ENCODE results near the gene SLC44A4. TPM values are rescaled to one million over a fixed set of nuclear protein-coding genes. Genes with fewer than 3 reads are reported as not detected.
A peak's percentile ranks its signal among the peaks of the same experiment; 100 is the strongest.
"Not testable (repeated sequence)": the region's sequence is repeated elsewhere in the genome, so short reads cannot be mapped to it uniquely, and the experiment has no call there.

Gene SLC44A4
- total RNA-seq, 1 experiment from 2014 or later = not detected

GRCh38 chr6:31915756-31916155 lies 37.0 kb upstream of the SLC44A4 start:
- Histone ChIP-seq H4K20me1 (ENCODE audit: insufficient read depth, low read depth, low read length) (no peaks in the 10 kb centered on the region), H3K4me1 (ENCODE audit: low read length) (no peaks in the 10 kb centered on the region), H3K9me2 (replicated peaks; ENCODE audit: insufficient read depth, low read length) (no peaks in the 10 kb centered on the region), H3K27me3 (ENCODE audit: low read length) (no peaks in the 10 kb centered on the region), H3K9me3 (ENCODE audit: low read length) (no peaks in the 10 kb centered on the region), H3K4me2 (ENCODE audit: low read depth, low read length, poor library complexity, severe bottlenecking) (no peak overlapping the region), H3K4me3 (ENCODE audit: low read length) (no peak overlapping the region), H3K27ac (ENCODE audit: low read length) (no peak overlapping the region), H2AFZ (ENCODE audit: low read length) (no peak overlapping the region), H3K79me2 (ENCODE audit: low read length) (no peaks in the 10 kb centered on the region), H3K36me3 (ENCODE audit: insufficient read depth, low read length) (no peaks in the 10 kb centered on the region), H3K9ac (ENCODE audit: low read length) (no peak overlapping the region)
- no peak for DNase-seq

GRCh38 chr6:31915351-31915750 lies 36.6 kb upstream of the SLC44A4 start:
- H3K9me2 ChIP-seq (replicated peaks; ENCODE audit: insufficient read depth, low read length) = no peaks in the 10 kb centered on the region
- H3K9me3 ChIP-seq (ENCODE audit: low read length) = no peaks in the 10 kb centered on the region
- H3K4me2 ChIP-seq (ENCODE audit: low read depth, low read length, poor library complexity, severe bottlenecking) = no peak overlapping the region
- H3K27me3 ChIP-seq (ENCODE audit: low read length) = no peaks in the 10 kb centered on the region
- no peaks in the 10 kb centered on the region for H3K4me1 ChIP-seq (ENCODE audit: low read length)
- H3K4me3 ChIP-seq (ENCODE audit: low read length) = no peak overlapping the region
- H3K27ac ChIP-seq (ENCODE audit: low read length) = no peak overlapping the region
- no peaks in the 10 kb centered on the region for H3K79me2 ChIP-seq (ENCODE audit: low read length)
- DNase-seq = no peak
- H3K9ac ChIP-seq (ENCODE audit: low read length) = no peak overlapping the region
- H4K20me1 ChIP-seq (ENCODE audit: insufficient read depth, low read depth, low read length) = no peaks in the 10 kb centered on the region
- no peaks in the 10 kb centered on the region for H3K36me3 ChIP-seq (ENCODE audit: insufficient read depth, low read length)
- no peak overlapping the region for H2AFZ ChIP-seq (ENCODE audit: low read length)

GRCh38 chr6:31911826-31912585 lies 33.2 kb upstream of the SLC44A4 start:
- no peaks in the 10 kb centered on the region for H3K79me2 ChIP-seq (ENCODE audit: low read length)
- H3K36me3 ChIP-seq (ENCODE audit: insufficient read depth, low read length) = no peaks in the 10 kb centered on the region
- H3K4me2 ChIP-seq (ENCODE audit: low read depth, low read length, poor library complexity, severe bottlenecking) = no peak overlapping the region
- H3K27me3 ChIP-seq (ENCODE audit: low read length) = no peaks in the 10 kb centered on the region
- H4K20me1 ChIP-seq (ENCODE audit: insufficient read depth, low read depth, low read length) = no peaks in the 10 kb centered on the region
- H3K9ac ChIP-seq (ENCODE audit: low read length) = no peak overlapping the region
- no peaks in the 10 kb centered on the region for H3K9me2 ChIP-seq (replicated peaks; ENCODE audit: insufficient read depth, low read length)
- H3K4me3 ChIP-seq (ENCODE audit: low read length) = no peak overlapping the region
- H3K4me1 ChIP-seq (ENCODE audit: low read length) = no peaks in the 10 kb centered on the region
- no peak overlapping the region for H2AFZ ChIP-seq (ENCODE audit: low read length)
- no peak overlapping the region for H3K27ac ChIP-seq (ENCODE audit: low read length)
- H3K9me3 ChIP-seq (ENCODE audit: low read length) = no peaks in the 10 kb centered on the region
- no peak for DNase-seq

DNA sequence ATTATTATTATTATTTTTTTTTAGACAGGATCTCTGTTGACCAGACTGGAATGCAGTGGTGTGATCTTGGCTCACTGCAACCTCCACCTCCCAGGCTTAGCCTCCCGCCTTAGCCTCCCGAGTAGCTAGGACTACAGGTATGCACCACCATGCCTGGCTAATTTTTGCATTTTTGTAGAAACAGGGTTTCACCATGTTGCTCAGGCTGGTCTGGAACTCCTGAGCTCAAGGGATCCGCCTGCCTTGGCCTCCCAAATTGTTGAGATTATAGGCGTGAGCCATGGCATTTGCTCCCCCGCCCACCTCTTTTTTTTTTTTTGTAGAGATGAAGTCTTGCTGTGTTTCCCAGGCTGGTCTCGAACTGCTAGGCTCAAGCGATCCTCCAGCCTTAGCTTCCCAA lies 30.5 kb upstream of the SLC44A4 start:
- not testable (repeated sequence) for H3K79me2 ChIP-seq (ENCODE audit: low read length); H3K9me2 ChIP-seq (replicated peaks; ENCODE audit: insufficient read depth, low read length); H3K27ac ChIP-seq (ENCODE audit: low read length); H2AFZ ChIP-seq (ENCODE audit: low read length); H3K4me3 ChIP-seq (ENCODE audit: low read length); H3K36me3 ChIP-seq (ENCODE audit: insufficient read depth, low read length); DNase-seq; H3K4me1 ChIP-seq (ENCODE audit: low read length); H3K9ac ChIP-seq (ENCODE audit: low read length); H3K9me3 ChIP-seq (ENCODE audit: low read length); H3K4me2 ChIP-seq (ENCODE audit: low read depth, low read length, poor library complexity, severe bottlenecking); H3K27me3 ChIP-seq (ENCODE audit: low read length); H4K20me1 ChIP-seq (ENCODE audit: insufficient read depth, low read depth, low read length)

GRCh38 chr6:31908791-31909190 lies 30.0 kb upstream of the SLC44A4 start:
- no peak for DNase-seq
- no peaks in the 10 kb centered on the region for H3K36me3 ChIP-seq (ENCODE audit: insufficient read depth, low read length)
- no peaks in the 10 kb centered on the region for H4K20me1 ChIP-seq (ENCODE audit: insufficient read depth, low read depth, low read length)
- H3K9me2 ChIP-seq (replicated peaks; ENCODE audit: insufficient read depth, low read length) = no peaks in the 10 kb centered on the region
- H3K79me2 ChIP-seq (ENCODE audit: low read length) = no peaks in the 10 kb centered on the region
- no peaks in the 10 kb centered on the region for H3K27me3 ChIP-seq (ENCODE audit: low read length)
- H3K9me3 ChIP-seq (ENCODE audit: low read length) = no peaks in the 10 kb centered on the region
- no peak overlapping the region for H3K27ac ChIP-seq (ENCODE audit: low read length)
- no peak overlapping the region for H3K4me3 ChIP-seq (ENCODE audit: low read length)
- H3K9ac ChIP-seq (ENCODE audit: low read length) = no peak overlapping the region
- H3K4me2 ChIP-seq (ENCODE audit: low read depth, low read length, poor library complexity, severe bottlenecking) = no peak overlapping the region
- H2AFZ ChIP-seq (ENCODE audit: low read length) = no peak overlapping the region
- no peaks in the 10 kb centered on the region for H3K4me1 ChIP-seq (ENCODE audit: low read length)

DNA sequence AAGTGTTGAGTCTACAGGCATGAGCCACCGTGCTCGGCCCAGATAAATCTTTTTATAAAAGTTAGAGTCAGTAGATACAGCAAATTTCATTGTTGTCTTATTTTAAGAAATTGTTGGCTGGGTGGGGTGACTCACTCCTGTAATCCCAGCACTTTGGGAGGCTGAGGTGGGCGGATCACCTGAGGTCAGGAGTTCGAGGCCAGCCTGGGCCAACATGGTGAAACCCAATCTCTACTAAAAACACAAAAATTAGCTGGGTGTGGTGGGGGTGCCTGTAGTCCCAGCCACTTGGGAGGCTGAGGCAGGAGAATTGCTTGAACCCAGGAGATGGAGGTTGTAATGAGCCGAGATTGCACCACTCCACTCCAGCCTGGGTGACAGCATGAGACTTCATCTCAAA lies 29.5 kb upstream of the SLC44A4 start:
- not testable (repeated sequence) for H3K4me2 ChIP-seq (ENCODE audit: low read depth, low read length, poor library complexity, severe bottlenecking); DNase-seq; H3K27me3 ChIP-seq (ENCODE audit: low read length); H3K4me1 ChIP-seq (ENCODE audit: low read length); H4K20me1 ChIP-seq (ENCODE audit: insufficient read depth, low read depth, low read length); H3K4me3 ChIP-seq (ENCODE audit: low read length); H3K36me3 ChIP-seq (ENCODE audit: insufficient read depth, low read length); H3K79me2 ChIP-seq (ENCODE audit: low read length); H2AFZ ChIP-seq (ENCODE audit: low read length); H3K9ac ChIP-seq (ENCODE audit: low read length); H3K9me3 ChIP-seq (ENCODE audit: low read length); H3K9me2 ChIP-seq (replicated peaks; ENCODE audit: insufficient read depth, low read length); H3K27ac ChIP-seq (ENCODE audit: low read length)

DNA sequence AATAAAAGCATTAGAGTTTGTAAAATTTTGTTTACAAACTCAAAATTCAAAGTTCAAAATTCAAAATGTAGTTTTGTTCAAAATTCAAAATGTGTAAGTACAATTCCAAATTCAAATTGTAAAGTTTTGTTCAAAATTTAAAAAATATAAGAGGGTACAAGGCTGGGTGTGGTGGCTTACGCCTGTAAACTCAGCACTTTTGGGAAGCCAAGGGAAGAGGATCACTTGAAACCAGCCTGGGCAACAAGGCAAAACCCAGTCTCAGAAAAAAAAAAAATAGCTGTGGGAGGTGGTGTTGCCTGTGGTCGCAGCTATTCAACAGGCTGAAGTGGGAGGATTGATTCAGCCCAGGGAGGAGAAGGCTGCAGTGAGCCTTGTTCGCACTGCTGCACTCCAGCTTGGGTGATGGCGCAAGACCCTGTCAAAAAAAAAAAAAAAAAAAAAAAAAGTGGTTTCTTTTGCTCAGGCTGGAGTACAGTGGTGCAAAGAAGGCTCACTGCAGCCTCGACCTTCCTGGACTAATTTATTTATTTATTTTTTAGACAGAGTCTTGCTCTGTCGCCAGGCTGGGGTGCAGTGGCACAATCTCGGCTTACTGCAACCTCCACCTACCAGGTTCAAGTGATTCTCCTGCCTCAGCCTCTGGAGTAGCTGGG lies 28.5 kb upstream of the SLC44A4 start:
- H3K4me3 ChIP-seq (ENCODE audit: low read length) = no peak overlapping the region
- no peaks in the 10 kb centered on the region for H3K9me3 ChIP-seq (ENCODE audit: low read length)
- no peaks in the 10 kb centered on the region for H3K9me2 ChIP-seq (replicated peaks; ENCODE audit: insufficient read depth, low read length)
- no peaks in the 10 kb centered on the region for H3K79me2 ChIP-seq (ENCODE audit: low read length)
- H3K9ac ChIP-seq (ENCODE audit: low read length) = no peak overlapping the region
- peaks cover 4% of the 10 kb centered on the region for H3K4me1 ChIP-seq (ENCODE audit: low read length)
- H3K27ac ChIP-seq (ENCODE audit: low read length) = no peak overlapping the region
- H3K4me2 ChIP-seq (ENCODE audit: low read depth, low read length, poor library complexity, severe bottlenecking) = no peak overlapping the region
- H4K20me1 ChIP-seq (ENCODE audit: insufficient read depth, low read depth, low read length) = no peaks in the 10 kb centered on the region
- DNase-seq = peak; percentile 56
- H3K36me3 ChIP-seq (ENCODE audit: insufficient read depth, low read length) = no peaks in the 10 kb centered on the region
- H3K27me3 ChIP-seq (ENCODE audit: low read length) = no peaks in the 10 kb centered on the region
- no peak overlapping the region for H2AFZ ChIP-seq (ENCODE audit: low read length)

GRCh38 chr6:31906727-31907126 lies 27.9 kb upstream of the SLC44A4 start:
- not testable (repeated sequence) for H3K9me2 ChIP-seq (replicated peaks; ENCODE audit: insufficient read depth, low read length); H3K4me2 ChIP-seq (ENCODE audit: low read depth, low read length, poor library complexity, severe bottlenecking); H3K9ac ChIP-seq (ENCODE audit: low read length); H3K27me3 ChIP-seq (ENCODE audit: low read length); H2AFZ ChIP-seq (ENCODE audit: low read length); DNase-seq; H4K20me1 ChIP-seq (ENCODE audit: insufficient read depth, low read depth, low read length); H3K4me1 ChIP-seq (ENCODE audit: low read length); H3K36me3 ChIP-seq (ENCODE audit: insufficient read depth, low read length); H3K4me3 ChIP-seq (ENCODE audit: low read length); H3K27ac ChIP-seq (ENCODE audit: low read length); H3K9me3 ChIP-seq (ENCODE audit: low read length); H3K79me2 ChIP-seq (ENCODE audit: low read length)
